ENCODE data around the gene CLEC2A.
"Not testable (repeated sequence)": the region's sequence is repeated elsewhere in the genome, so short reads cannot be mapped to it uniquely, and the experiment has no call there.

CLEC2A gene

GRCh38 chr12:9932270-9932669 is at the start of gene CLEC2A:
CLEC2A (minus strand) TSS chr12:9932370; CDS start chr12:9932329, 41 bp downstream.
- DNase-seq: no peak

- no peak for DNase-seq
Observed at GRCh38 chr12:9980126-9980525, 48.0 kb upstream of the CLEC2A start.

- no peak for DNase-seq
Observed at GRCh38 chr12:9977916-9978315, 45.7 kb upstream of the CLEC2A start.

GRCh38 chr12:9976626-9977025 is 44.5 kb upstream of the CLEC2A start:
- not testable (repeated sequence) for DNase-seq

DNA sequence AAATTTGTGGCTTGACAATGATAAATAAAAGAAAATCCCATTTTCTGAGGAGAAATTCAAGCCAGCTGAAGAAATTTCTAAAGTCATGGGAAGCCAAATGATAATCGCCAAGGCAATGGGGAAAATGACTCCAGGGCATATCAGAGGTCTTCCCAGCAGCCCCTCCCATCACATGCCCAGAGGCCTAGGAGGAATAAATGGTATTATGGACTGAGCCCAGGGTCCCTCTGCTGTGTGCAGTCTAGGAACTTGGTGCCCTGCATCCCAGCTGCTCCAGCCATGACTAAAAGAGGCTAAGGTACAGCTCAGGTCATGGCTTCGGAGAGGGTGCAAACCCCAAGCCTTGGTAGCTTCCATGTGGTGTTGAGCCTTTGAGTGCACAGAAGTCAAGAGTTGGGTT is 43.4 kb upstream of the CLEC2A start:
- DNase-seq: no peak

- not testable (repeated sequence) for DNase-seq
Observed at GRCh38 chr12:9974731-9975130, 42.6 kb upstream of the CLEC2A start.

- DNase-seq: no peak
Observed at GRCh38 chr12:9973949-9974348, 41.8 kb upstream of the CLEC2A start.

- DNase-seq: no peak
Observed at GRCh38 chr12:9971181-9971580, 39.0 kb upstream of the CLEC2A start, which contains the start of gene CLEC12A. CLEC12A (plus strand) TSS chr12:9971409; CDS start chr12:9971597, 188 bp downstream.

GRCh38 chr12:9969673-9970072 is 37.5 kb upstream of the CLEC2A start:
- DNase-seq: no peak

- no peak for DNase-seq
Observed at GRCh38 chr12:9961901-9962300, 29.7 kb upstream of the CLEC2A start.

GRCh38 chr12:9961106-9961505 is 28.9 kb upstream of the CLEC2A start:
- no peak for DNase-seq

- DNase-seq: no peak
Observed at GRCh38 chr12:9960590-9960989, 28.4 kb upstream of the CLEC2A start.

DNA sequence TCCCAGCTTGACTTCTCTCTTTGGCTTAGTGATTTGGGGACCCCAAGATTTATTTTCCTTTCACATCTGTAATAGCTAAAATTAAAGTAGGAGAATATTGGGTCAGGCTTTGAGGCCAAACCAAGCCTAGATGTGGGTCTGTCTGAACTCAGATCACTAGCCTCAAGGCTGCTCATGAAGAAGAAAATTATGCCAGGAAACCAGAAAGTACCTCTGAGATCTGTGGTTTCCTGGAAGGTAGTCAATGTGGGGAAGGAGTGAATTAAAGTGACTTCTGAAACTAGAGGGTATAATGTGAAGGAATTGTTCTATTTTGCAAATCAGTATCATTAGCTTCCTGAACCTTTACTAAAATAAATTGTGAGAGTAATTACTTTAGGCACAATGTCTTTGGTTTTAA is 25.7 kb upstream of the CLEC2A start:
- DNase-seq: no peak

GRCh38 chr12:9952954-9953729 is 21.0 kb upstream of the CLEC2A start:
- DNase-seq: not testable (repeated sequence)

- no peak for DNase-seq
Observed at GRCh38 chr12:9951026-9951675, 19.0 kb upstream of the CLEC2A start.

- DNase-seq: no peak
Observed at GRCh38 chr12:9948606-9949296, 16.6 kb upstream of the CLEC2A start.

DNA sequence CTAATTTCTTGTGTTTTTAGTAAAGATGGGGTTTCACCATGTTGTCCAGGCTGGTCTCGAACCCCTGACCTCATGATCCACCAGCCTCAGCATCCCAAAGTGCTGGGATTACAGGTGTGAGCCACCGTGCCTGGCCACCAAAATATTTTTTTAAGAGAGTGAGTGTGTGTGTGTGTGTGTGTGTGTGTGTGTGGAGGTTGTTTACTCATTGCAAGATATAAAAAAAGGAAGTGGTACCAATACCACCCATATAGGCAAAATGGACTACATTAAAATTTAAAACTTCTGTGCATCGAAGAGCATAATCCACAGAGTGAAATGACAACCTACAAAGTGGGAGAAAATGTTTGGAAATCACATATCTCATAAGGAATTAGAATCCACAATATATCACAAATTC is 15.5 kb upstream of the CLEC2A start:
- DNase-seq: no peak

- DNase-seq: no peak
Observed at GRCh38 chr12:9944391-9944790, 12.2 kb upstream of the CLEC2A start.

- DNase-seq: peak; percentile 31
Observed at GRCh38 chr12:9943240-9943639, 11.1 kb upstream of the CLEC2A start.

DNA sequence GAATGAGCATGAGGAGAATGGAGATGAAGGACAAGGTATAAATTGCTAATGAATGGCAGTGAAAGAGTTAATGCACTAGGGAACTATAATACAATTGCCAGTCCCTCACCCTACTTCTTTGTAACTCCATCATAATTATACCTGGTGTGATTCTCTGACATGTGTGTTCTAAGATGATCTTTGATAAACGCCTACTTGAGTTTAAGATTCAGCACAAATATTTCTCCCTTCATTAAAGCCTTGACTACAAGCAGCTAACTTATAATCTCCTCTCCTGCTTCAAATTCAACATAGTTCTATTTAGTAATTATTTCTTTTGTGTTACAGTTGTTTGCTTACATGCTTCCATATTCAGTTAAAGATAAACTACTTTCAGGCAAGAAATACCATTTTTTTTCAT is 9.7 kb upstream of the CLEC2A start:
- DNase-seq: no peak

- no peak for DNase-seq
Observed at GRCh38 chr12:9940375-9940774, 8.2 kb upstream of the CLEC2A start.

DNA sequence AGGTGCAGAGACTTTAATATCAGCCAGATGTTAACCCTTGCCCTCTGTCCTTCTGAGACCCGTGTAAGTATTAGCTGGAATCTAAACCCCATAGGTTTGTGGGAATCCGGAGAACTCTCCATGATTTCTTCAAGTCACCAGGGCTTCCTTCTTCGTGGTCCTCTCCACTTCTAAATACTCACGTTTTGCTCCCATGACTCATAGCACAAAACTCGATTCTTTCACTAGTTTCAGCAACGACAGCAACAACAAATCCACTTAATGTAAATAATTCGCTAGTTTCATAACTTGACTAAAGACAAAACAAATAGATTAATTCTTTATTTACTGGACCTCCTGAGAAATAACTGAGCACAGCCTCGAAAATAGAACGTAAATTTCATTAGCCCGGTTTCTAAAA is 4.4 kb upstream of the CLEC2A start:
- no peak for DNase-seq

DNA sequence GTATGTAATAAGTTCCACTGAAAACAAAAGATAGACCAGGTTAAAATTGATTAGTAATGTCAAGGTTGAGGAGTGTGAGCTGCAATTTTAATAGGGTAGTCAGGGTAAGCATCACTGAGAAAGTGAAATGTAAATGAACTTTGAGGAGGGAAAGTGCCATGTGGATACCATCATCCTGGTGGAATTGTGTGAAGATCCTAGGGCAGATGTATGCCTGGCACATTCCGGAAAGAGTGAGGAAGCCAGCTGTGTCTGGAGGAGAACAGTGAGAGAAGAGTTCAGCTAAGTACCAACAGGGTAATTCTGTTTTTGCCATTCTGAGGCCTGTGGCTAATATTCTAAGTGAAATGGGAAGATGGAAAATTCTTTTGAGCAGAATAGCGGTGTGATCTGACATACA is 2.9 kb upstream of the CLEC2A start:
- DNase-seq: no peak

DNA sequence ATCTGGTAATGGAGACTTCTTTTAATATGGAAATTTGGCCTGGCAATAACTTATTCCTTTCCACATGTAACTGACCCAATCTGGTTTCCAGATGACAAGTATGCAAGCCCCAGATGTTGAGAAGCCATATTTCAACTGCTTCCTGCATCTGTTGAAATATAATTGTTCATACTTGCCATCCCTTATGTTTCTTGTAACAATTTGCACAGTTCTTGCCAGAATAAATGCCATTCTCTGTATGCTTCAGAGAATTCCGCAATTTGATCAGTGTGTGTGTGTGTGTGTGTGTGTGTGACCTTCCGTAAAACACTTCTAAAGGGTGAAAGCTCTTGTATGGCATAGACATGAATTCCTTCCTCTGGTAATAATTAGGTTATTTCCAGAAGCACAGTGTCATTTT is 1.8 kb upstream of the CLEC2A start:
- no peak for DNase-seq
